PFSK-1 (cell line): ENCODE data around the gene KDM4B.

Experiments used
- FOXP2 ChIP-seq: optimal IDR thresholded peaks from 2 replicates; pipeline ENCODE3; 2011; ENCODE audit warnings: borderline replicate concordance, control low read depth, inconsistent platforms; ENCODE audit not compliant: insufficient read depth; ENCODE audit errors: extremely low read length, extremely low read depth
- POLR2AphosphoS5 ChIP-seq: IDR thresholded peaks from 2 replicates; pipeline ENCODE4 v1.6.1; 2012; ENCODE audit warnings: low read depth, mild to moderate bottlenecking, control low read depth, low read length, moderate library complexity
- SIN3A ChIP-seq: IDR thresholded peaks from 2 replicates; pipeline ENCODE4 v1.6.1; 2012; ENCODE audit warnings: mild to moderate bottlenecking, low read length, moderate library complexity, borderline replicate concordance; ENCODE audit not compliant: insufficient read depth
- TAF1 ChIP-seq: IDR thresholded peaks from 2 replicates; pipeline ENCODE4 v1.6.1; 2012; ENCODE audit warnings: low read length, control low read depth, borderline replicate concordance; ENCODE audit not compliant: insufficient read depth
- TF ChIP-seq, protein P1 (sequence below), 2 experiments: IDR thresholded peaks; 2 replicates each; pipeline versions ENCODE4 v1.6.1 to v1.8.0; 2011 to 2012; ENCODE audit warnings: low read depth in 2 of 2, low read length in 2 of 2, control low read depth in 1 of 2, inconsistent platforms in 1 of 2, mild to moderate bottlenecking in 1 of 2, moderate library complexity in 1 of 2; ENCODE audit not compliant: insufficient read depth in 1 of 2

The KDM4B gene

DNA sequence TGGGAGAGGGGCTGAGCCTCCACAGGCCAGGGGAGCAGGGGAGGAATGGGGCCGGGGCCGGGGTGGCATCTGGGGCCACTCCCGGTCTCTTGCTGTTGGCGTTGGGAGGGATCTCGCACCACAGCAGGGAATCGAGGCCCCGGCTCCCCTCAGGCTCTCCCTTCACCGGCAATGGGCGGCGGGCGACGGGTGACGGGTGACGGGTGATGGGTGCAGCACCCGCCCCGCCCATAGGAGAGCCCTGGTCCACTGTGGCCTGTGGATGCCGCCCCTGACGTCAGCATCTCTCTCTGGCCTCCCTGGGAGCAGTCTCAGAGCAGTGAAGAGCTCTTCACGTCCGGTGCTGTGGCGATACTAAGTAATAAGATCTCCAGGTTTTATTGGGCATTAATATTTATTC, 133.6 kb downstream of the KDM4B start:
- no peak for TF ChIP-seq SIN3A

DNA sequence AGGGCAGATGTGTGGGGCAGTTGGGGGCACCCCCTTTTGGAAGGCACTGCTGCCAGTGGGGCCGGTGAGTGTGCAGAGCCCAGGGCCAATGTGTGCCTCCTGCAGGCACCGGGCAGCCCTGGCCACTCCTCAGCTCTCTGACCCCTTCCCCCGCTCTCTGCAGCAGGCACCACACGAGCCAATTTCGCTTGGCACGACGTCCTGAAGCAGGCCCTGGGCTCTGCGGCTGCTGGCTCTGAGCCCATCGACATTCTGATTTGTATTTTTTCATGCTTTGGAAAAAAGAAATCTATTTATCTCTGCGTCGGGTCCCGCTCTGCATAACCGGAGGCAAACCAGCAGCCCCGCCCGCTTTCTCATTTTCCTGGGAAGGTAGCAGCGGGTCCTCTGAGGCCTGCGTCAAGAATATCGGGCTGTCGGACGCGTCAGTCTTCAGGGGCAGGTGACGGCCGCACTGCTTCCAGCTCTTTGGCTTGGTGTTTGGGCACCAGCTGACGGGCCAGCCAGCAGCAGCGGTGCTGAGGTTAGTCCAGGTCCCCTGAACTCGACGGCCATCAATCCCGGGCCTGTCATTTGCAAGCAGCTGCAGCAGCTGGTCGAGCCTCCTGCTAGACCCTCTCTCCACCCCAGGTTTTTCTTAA, 134.3 kb downstream of the KDM4B start:
- TF ChIP-seq SIN3A: no peak
- no peak for TF ChIP-seq TAF1
- TF ChIP-seq, protein P1, sequence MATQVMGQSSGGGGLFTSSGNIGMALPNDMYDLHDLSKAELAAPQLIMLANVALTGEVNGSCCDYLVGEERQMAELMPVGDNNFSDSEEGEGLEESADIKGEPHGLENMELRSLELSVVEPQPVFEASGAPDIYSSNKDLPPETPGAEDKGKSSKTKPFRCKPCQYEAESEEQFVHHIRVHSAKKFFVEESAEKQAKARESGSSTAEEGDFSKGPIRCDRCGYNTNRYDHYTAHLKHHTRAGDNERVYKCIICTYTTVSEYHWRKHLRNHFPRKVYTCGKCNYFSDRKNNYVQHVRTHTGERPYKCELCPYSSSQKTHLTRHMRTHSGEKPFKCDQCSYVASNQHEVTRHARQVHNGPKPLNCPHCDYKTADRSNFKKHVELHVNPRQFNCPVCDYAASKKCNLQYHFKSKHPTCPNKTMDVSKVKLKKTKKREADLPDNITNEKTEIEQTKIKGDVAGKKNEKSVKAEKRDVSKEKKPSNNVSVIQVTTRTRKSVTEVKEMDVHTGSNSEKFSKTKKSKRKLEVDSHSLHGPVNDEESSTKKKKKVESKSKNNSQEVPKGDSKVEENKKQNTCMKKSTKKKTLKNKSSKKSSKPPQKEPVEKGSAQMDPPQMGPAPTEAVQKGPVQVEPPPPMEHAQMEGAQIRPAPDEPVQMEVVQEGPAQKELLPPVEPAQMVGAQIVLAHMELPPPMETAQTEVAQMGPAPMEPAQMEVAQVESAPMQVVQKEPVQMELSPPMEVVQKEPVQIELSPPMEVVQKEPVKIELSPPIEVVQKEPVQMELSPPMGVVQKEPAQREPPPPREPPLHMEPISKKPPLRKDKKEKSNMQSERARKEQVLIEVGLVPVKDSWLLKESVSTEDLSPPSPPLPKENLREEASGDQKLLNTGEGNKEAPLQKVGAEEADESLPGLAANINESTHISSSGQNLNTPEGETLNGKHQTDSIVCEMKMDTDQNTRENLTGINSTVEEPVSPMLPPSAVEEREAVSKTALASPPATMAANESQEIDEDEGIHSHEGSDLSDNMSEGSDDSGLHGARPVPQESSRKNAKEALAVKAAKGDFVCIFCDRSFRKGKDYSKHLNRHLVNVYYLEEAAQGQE (IDR thresholded peaks at IDR 0.05; ENCODE audit: insufficient read depth in 1 of 2, low read depth in 2 of 2, low read length in 2 of 2): no peak
- TF ChIP-seq POLR2AphosphoS5: no peak

DNA sequence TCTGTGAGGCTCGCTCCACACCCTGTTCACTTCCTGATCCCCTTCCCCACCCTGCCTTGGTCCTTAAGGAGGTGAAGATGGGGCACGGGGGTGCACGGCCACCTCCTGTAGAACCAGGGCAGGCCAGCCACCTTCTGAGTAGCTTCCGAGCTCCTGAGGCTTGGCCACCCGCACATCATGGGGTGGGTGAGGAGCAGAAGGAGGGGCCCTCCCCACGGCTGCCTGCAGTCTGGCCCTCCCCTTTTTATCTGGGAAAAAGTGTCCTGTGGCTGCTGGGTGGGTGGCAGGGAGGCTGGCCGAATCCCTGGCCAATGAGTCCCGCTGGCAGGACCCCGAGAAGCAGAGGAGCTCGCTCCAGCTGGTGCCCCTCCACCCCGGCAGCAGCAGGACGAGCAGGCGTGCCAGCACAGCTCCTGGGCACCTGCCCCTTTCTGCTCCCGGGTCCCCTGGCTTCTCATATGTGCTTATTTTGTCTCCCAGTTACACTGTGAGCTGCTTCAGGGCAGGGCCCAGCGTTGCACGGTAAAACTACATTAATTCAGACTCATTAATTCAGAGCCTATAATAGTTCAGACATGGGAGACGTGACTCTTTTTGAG, 135.0 kb downstream of the KDM4B start:
- TF ChIP-seq POLR2AphosphoS5 (no peak), FOXP2 (no peak), TAF1 (no peak), SIN3A (no peak)
- TF ChIP-seq, protein P1 (IDR thresholded peaks at IDR 0.05; ENCODE audit: insufficient read depth in 1 of 2, low read depth in 2 of 2, low read length in 2 of 2): no peak

DNA sequence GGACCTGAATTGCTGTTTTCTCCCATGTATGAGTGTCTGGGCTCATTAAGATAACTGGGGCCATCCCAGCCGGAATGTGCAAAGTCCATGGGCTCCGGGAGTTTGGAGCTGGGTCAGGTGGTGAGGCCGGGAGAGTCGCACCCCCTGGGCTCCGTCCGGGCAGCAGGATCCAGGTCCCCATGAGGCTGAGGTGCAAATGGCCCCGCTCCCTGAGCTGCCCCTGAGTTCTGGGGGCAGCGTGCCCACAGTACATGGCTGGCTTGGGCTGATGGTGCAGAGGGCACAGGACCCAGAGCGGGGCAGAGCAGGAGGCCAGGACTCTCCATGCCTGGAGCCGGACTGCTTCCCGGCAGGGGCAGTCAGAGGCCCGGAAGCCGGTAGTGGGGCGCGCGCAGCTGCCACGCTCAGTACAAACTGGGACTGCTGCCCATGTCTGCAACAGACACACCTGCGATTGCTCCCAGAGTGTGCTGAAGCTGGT, 136.0 kb downstream of the KDM4B start:
- TF ChIP-seq TAF1 (no peak), POLR2AphosphoS5 (no peak), FOXP2 (no peak), SIN3A (no peak)
- TF ChIP-seq, protein P1 (IDR thresholded peaks at IDR 0.05; ENCODE audit: insufficient read depth in 1 of 2, low read depth in 2 of 2, low read length in 2 of 2): no peak

DNA sequence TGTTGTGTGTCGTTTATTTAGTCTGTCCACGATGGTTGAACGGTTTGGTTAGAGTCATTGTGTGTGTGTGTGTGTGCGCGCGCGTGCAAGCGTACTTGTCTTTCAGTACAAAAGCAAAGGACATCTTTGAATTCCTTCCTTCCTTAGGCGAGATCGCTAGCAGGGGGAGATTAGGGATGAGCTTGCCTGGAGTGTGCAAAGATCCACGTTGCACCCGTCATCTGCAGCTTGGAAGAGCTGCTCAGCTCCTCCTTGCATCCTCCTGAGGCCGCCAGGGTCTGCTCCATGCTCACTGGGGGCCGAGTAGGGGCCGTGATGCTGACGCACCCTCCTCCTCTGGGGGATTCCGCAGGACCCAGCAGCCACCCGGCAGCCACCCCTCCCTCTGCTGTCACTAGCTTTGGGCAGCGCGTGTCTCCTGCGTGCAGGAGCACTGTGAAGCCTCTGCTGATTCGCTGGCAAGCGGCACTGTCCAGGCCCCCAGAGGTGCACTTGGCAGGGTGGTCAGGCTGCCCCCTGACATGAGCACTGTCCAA, 137.3 kb downstream of the KDM4B start:
- TF ChIP-seq TAF1: no peak
- no peak for TF ChIP-seq POLR2AphosphoS5
- TF ChIP-seq, protein P1 (IDR thresholded peaks at IDR 0.05; ENCODE audit: insufficient read depth in 1 of 2, low read depth in 2 of 2, low read length in 2 of 2): no peak
- TF ChIP-seq SIN3A: no peak
- no peak for TF ChIP-seq FOXP2
